NCI-H345 (cell line): Measurements from ENCODE around the gene HSD17B1.
A peak's percentile ranks its signal among the peaks of the same experiment; 100 is the strongest.
"Not testable (repeated sequence)": the region's sequence is repeated elsewhere in the genome, so short reads cannot be mapped to it uniquely, and the experiment has no call there.

ENCODE experiments used
- DNase-seq: peaks from one replicate; lab custom pipeline; 2025; lab: John Stamatoyannopoulos, UW

Gene HSD17B1

DNA sequence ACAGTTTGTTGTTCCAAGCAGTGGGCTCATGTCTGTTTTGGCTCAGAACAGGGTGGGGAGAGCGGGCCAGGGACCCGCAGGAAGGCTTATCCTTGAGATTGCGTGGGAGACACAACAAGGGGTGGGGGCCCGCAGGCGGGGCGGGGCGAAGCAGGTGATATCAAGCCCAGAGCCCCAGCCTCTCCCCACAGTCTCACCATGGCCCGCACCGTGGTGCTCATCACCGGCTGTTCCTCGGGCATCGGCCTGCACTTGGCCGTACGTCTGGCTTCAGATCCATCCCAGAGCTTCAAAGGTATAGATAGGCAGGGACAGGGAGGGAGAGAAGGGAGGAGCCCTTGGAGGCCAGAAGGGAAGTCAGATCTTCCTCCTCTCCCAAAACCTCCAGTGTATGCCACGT lies at the start of gene HSD17B1:
Gene HSD17B1, plus strand, starts transcription at position 188 of the 400 bp plus-strand sequence. Its CDS starts 11 bp downstream, at position 199.
- not testable (repeated sequence) for DNase-seq

- no peak for DNase-seq
These were observed 49.8 kb upstream of the HSD17B1 start for GRCh38 chr17:42502926-42503325.

DNA sequence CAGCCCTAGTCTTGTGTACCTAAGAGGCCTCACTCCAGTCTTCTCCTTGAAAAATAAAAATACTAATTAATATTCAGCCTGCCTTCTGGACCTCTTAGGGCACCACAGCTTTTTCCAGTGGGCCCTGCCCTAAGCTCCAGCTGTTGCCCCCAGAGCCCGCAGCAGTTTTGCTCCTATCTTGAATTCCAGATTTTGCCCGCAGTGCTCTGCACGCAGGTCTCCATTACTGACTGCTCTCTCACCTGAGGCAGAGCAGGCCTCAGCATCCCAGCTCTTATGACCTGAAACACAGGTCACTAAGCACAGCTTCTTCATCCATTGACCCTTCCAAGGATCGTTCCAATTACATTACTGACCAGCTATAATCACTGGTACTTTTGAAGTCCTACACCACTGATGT lies 45.1 kb upstream of the HSD17B1 start:
- DNase-seq = no peak

DNA sequence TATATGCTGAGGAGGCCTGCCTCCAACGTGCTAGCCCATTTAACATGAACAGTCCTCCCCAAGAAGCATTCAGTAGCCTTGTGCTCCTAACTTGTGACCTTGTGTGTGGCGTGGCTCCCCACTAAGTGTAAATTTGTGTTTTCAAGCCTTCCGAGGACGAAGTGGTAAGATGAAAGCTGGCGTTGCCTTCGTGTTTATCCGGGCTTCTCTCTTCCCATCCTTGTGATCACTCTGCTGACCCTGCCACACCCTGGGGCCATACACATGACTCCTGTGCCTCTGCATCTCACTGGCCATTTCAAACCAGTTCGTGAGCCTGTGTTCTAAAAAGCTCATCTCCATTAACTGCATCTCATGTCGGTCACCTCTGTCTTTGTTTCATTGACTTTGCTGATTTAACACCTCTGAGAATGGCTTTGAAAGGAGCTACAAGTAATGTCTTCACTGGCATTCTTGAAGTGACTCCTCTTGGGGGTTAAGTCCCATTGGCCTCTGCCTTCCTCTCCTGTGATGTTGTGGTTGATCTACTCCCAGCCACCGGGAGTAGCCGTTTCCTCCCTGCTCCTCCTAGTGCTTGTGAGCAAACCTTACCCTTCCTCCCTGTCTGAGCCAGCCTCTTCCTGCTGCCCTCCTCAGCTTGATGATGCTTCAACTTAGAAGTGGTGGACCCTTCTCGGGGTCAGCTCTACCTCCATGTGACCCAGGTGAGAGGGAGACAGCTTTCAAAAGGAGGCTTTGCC lies 44.1 kb upstream of the HSD17B1 start:
- DNase-seq = no peak

DNA sequence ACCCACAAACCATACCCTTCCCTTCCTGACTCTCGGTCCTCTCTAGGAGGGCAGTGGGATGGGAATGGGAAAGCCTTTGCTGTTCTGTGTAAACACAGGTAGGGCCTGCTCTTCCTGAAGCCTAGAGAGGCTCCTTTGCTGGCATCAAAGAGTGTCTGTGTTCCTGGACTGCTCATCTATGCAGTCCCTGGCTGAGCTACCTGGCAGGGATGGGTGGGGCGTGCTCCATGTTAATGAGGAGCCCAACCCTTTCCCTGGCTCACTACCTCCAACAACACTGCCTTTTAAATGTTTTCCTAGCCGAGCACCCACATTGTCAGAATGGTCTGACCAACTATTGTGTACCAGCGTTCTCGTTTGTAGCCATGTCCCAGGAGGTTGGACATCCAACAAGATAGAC lies 43.3 kb upstream of the HSD17B1 start:
- DNase-seq = no peak

DNA sequence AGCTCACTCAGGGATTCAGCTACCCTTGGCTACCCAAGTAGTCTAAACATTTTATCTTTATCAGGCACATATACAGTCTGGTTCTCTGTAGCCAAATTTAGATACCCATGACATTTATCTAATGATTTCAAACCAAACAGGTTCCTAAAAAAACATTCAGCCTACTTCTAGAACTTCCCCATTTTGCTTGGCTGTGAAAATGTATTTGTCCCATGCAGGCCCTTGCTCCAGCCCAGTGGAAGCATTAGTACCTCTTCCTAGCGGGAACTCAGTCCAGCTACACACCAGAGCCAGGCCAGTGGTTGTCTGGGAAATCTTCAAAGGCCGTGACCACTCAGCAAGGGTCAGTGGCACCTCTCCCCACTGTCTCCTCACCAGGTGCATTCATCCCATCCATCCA lies 42.9 kb upstream of the HSD17B1 start:
- DNase-seq = no peak

- DNase-seq = no peak
These were observed 40.5 kb upstream of the HSD17B1 start for GRCh38 chr17:42512246-42512645.

- DNase-seq = no peak
These were observed 39.9 kb upstream of the HSD17B1 start for GRCh38 chr17:42512733-42513251.

DNA sequence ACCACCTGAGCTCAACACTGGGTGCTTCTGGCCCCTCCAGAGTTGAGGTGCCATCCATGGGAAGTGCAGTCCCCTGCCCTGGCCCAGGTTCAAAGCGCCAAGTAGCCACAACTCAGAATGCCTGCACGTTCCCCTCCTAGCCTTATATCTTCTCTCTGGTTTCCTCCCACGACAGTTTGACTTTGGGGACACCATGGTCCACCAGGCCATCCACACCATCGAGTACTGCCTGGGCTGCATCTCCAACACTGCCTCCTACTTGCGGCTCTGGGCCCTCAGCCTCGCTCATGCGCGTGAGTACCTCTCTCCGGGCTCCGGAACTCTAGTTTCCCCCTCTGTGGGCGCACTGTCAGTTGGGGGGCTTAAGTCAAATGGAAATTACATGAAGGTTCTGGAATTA lies 39.0 kb upstream of the HSD17B1 start:
- DNase-seq = no peak

DNA sequence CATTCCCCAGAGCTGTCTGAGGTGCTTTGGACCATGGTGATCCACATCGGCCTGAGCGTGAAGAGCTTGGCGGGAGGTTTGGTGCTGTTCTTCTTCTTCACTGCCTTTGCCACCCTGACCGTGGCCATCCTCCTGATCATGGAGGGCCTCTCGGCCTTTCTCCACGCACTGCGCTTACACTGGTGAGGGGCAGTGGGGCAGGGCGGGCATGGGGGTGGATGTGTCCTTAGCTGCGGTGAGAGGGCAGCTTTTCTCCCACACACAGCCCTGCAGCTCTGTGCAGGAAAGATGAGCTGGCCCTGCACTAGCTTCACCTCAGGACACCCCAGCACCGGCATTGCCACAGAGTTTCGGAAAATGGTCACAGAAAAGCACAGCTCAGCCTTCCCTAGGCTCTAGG lies 38.4 kb upstream of the HSD17B1 start:
- DNase-seq = no peak

DNA sequence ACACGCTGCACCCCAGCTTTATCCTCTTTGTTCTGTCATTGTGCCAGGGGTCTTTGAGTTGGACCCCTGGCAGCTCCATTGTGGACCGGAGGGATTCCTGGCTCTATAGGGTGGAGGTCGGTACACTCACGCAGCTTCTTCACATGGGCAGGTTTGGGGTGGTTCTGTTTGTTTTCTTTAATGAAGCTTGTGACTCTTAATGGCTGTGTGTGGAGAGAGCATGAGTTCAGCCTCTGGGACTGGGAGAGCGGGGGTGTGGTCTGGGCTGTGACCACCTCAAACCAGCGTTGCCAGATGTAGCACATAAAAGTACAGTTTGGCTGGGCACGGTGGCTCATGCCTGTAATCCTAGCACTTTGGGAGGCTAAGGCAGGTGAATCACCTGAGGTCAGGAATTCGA lies 37.9 kb upstream of the HSD17B1 start:
- DNase-seq = no peak

- DNase-seq = peak; percentile 59
These were observed 35.2 kb upstream of the HSD17B1 start for GRCh38 chr17:42517516-42517915.

DNA sequence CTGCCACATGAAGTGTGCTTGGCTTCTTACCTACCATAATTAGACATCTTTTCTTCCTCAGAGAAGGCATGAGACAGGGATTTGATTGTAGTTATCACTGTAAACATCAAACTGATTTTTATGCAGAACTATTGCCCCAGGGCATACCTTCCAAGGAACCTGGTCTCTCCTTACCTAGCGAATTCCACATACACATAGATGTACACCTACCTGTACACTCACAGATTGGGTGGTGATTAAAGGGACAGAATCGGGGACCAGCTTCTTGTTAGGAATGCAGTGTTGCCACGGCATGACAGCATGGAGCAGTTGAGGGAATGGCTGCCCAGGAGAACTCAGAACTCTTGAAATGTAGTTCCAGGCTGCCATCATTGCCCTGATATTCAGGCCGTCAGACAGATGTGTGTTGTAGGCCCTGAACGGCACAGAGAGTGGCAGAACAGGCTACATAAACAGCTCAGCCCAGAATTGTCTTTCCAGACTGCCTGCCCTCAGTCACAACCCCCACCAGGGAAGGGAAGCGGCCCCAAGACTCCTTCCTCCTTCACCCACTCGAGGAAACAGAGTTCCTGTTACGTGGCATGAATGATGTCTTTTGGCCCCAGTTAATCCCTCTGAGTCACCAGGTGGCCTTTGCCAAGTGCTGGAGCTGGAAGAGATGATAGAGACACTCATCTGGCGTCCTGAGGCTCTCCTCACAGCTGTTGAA lies 34.5 kb upstream of the HSD17B1 start:
- no peak for DNase-seq

- no peak for DNase-seq
These were observed 33.8 kb upstream of the HSD17B1 start for GRCh38 chr17:42518755-42519545.

DNA sequence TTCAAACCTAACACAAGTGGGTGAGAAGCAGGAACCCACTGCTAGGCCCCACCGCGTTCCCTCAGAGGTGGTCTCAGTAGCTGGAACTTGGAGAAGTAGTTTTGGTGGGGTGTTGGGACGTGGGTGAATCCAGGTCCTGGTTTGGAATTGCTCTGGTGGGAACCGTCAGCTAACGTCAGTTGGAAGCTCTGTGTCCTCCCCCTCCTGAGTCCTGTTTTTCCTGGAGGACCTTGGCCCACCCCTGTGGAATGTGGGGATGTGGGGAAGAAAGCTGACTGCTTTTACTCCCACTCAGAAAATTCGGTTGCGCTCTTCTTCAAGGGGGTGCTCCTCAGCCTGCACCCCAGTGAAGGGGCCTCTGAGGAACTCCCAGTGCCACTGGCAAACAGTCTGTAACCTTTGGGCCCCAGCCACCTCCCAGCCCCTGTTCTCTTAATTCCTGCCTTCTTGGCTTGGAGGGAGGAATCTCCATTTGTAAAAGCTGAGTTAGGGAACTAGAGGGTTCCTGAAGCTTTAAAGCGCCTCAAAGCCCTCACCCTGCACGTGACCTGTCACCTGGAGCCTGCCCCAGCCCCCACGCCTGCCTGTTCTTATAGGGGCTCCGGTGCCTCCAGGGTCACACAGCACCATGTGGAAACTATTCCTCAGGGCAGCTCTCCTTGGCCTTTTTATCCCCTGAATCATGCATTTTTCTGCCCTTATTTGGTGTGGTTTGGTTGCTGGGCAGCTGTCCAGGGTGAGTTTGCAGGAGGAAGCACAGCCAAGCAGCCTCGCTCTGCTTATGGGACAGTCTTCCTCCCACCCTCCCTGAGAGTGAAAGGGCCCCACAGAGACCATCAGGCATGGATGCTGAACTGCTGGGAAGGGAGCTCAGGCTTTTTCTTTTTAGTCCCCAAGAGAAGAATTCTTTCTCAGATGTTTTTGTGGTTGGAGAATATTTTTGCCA lies 32.9 kb upstream of the HSD17B1 start:
- DNase-seq = no peak

DNA sequence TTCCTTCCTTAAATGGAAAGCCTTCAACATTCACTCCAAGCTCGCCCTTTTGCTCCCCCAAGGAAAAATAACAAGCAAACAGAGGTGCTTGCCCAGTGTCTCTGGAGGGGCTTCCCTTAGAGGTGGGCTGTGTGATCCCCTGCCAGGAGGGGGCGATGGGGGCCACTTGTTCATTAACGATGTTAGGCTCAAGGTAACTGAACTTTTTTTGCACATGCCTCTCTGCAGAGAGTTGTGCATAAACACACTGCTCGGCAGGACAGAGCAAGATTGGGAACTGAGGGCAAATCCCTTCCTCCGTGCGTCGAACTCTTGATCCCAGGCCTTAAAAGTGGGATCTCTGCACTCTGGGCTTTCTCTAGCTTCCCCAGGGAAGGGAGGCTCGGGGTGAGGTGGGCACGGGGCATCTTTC lies 32.2 kb upstream of the HSD17B1 start:
- no peak for DNase-seq

DNA sequence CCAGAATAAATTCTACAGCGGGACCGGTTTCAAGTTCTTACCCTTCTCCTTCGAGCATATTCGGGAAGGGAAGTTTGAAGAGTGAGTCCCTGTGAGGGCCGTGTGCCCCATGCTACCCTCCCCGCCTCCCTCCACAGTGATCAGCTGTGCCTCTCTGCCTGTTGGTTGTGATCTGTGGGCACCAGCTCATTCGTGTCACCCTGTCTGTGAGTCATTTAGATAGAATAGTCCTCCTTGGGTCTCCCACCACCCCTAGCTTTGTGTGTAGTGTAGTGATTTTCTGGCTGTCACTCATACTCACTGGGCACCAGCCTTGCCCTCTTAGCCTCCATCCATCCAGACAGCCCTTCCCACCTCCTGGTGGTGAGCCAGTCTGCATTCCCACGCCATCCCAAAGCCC lies 31.7 kb upstream of the HSD17B1 start:
- DNase-seq = no peak

- no peak for DNase-seq
These were observed 31.0 kb upstream of the HSD17B1 start for GRCh38 chr17:42521666-42522262.

- DNase-seq = no peak
These were observed 30.4 kb upstream of the HSD17B1 start for GRCh38 chr17:42522263-42522790.

- no peak for DNase-seq
These were observed 29.9 kb upstream of the HSD17B1 start for GRCh38 chr17:42522798-42523278.

- DNase-seq = no peak
These were observed 27.5 kb upstream of the HSD17B1 start for GRCh38 chr17:42525221-42525620.
